ENCODE results near the gene AGAP1. TPM values are rescaled to one million over a fixed set of nuclear protein-coding genes. Genes with fewer than 3 reads are reported as not detected.

Gene AGAP1
- polyA plus RNA-seq, 2 of the 4 experiments (the other 2 are of a cell fraction) = 20.2 to 21.9 TPM

DNA sequence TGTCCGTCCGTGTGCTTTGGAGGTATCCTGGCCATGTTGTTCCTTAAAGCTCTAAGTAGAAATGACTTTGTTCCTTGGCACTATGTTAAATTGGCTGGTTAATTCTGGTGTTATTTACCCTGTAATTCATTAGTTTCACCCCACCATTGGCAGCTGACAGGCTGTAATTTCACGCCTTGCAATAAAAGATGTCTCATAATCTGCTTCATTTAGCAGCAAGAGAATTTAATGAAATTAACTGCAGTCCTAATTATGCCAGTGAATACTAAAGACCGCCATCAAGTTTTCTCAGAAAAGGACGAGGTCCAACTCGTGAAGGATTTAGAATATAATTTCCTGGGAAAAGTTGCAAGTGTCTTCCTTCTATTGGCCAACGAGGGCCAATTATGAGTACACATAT is 355.1 kb downstream of the AGAP1 start:
- ChIA-PET CTCF (interaction anchor here (0.9 kb wide), 1 partner anchor 294 kb away, joined by 3 read pairs; no protein-coding TSS in a partner anchor), POLR2A (no interaction called here)
- Histone ChIP-seq H3K27ac (no peak overlapping the region), H3K4me2 (no peak overlapping the region), H3K9me3 (no peaks in the 10 kb centered on the region), H3K4me3 (no peak overlapping the region), H3K4me1 (no peaks in the 10 kb centered on the region)
- DNase-seq (ENCODE audit: low read depth in 1 of 2, low spot score in 1 of 2) (no peak), FAIRE-seq (no peak), ATAC-seq (no peak)
- WGBS (ENCODE audit: missing lambda C conversion rate) = 90% methylated on average over 7 of the region's 7 CpGs
- TF ChIP-seq REST (IDR thresholded peaks at IDR 0.05) (no peak), CEBPB (IDR thresholded peaks at IDR 0.05) (no peak), SMC3 (IDR thresholded peaks at IDR 0.05) (no peak), RCOR1 (IDR thresholded peaks at IDR 0.05; ENCODE audit: low read depth, low read length) (no peak), HOXB5 (CRISPR knock-in tag; IDR thresholded peaks at IDR 0.05) (no peak), CTCF (IDR thresholded peaks at IDR 0.05) (no peak), POLR2A (IDR thresholded peaks at IDR 0.05; ENCODE audit: low read length) (no peak), EP300 (IDR thresholded peaks at IDR 0.05) (no peak), HOXB13 (CRISPR knock-in tag; IDR thresholded peaks at IDR 0.05; ENCODE audit: low read depth) (no peak), HOXA7 (CRISPR knock-in tag; IDR thresholded peaks at IDR 0.05) (no peak), CBX2 (IDR thresholded peaks at IDR 0.05; ENCODE audit: borderline replicate concordance, low read depth) (no peak), ZSCAN20 (CRISPR knock-in tag; IDR thresholded peaks at IDR 0.05) (no peak), FOSL2 (IDR thresholded peaks at IDR 0.05) (no peak), FOSL2 (CRISPR knock-in tag; IDR thresholded peaks at IDR 0.05) (no peak), KDM5A (IDR thresholded peaks at IDR 0.05) (no peak), RNF2 (IDR thresholded peaks at IDR 0.05; ENCODE audit: borderline replicate concordance, low read depth) (no peak), MAFK (IDR thresholded peaks at IDR 0.05; ENCODE audit: partially characterized antibody) (no peak)
- TF ChIP-seq, protein P1, sequence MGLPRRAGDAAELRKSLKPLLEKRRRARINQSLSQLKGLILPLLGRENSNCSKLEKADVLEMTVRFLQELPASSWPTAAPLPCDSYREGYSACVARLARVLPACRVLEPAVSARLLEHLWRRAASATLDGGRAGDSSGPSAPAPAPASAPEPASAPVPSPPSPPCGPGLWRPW (IDR thresholded peaks at IDR 0.05) = no peak
- TF ChIP-seq, protein P2, sequence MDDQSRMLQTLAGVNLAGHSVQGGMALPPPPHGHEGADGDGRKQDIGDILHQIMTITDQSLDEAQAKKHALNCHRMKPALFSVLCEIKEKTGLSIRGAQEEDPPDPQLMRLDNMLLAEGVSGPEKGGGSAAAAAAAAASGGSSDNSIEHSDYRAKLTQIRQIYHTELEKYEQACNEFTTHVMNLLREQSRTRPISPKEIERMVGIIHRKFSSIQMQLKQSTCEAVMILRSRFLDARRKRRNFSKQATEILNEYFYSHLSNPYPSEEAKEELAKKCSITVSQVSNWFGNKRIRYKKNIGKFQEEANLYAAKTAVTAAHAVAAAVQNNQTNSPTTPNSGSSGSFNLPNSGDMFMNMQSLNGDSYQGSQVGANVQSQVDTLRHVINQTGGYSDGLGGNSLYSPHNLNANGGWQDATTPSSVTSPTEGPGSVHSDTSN (IDR thresholded peaks at IDR 0.05) = no peak
- TF ChIP-seq, protein P3, sequence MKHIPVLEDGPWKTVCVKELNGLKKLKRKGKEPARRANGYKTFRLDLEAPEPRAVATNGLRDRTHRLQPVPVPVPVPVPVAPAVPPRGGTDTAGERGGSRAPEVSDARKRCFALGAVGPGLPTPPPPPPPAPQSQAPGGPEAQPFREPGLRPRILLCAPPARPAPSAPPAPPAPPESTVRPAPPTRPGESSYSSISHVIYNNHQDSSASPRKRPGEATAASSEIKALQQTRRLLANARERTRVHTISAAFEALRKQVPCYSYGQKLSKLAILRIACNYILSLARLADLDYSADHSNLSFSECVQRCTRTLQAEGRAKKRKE (CRISPR knock-in tag; IDR thresholded peaks at IDR 0.05; ENCODE audit: low read depth) = no peak
- TF ChIP-seq, protein P4, sequence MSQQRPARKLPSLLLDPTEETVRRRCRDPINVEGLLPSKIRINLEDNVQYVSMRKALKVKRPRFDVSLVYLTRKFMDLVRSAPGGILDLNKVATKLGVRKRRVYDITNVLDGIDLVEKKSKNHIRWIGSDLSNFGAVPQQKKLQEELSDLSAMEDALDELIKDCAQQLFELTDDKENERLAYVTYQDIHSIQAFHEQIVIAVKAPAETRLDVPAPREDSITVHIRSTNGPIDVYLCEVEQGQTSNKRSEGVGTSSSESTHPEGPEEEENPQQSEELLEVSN (IDR thresholded peaks at IDR 0.05; ENCODE audit: borderline replicate concordance, low read depth) = no peak

All from A549 (cell line).